NCI-H2107 treated with DMSO at 0.1 percent for 48 hours (cell line): ENCODE results near the gene RGPD5.
"Not testable (repeated sequence)": the region's sequence is repeated elsewhere in the genome, so short reads cannot be mapped to it uniquely, and the experiment has no call there.

Source experiments
- DNase-seq: peaks from one replicate; lab custom pipeline; 2025; ENCODE audit not compliant: unreplicated experiment; lab: John Stamatoyannopoulos, UW

The RGPD5 gene

DNA sequence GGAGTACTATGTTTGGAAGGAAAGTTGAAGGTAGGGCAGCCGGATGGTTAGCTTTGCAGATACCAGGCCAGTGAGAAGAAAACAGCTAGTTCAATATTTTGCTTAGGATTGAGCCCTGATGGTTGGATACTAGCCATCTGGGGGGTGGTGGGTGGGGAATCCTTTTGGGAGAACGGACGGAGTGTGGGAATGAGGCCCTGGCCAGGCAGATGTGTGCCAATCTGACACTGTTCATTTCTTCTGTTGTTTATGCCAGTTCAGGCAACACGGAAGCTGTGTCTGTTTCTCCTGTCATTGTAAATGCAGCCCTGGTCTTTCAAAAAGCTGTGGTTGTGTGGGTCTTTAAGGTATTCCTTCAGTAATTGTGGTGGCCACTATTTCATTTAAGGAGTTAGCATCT is 96.9 kb downstream of the RGPD5 start:
- not testable (repeated sequence) for DNase-seq

DNA sequence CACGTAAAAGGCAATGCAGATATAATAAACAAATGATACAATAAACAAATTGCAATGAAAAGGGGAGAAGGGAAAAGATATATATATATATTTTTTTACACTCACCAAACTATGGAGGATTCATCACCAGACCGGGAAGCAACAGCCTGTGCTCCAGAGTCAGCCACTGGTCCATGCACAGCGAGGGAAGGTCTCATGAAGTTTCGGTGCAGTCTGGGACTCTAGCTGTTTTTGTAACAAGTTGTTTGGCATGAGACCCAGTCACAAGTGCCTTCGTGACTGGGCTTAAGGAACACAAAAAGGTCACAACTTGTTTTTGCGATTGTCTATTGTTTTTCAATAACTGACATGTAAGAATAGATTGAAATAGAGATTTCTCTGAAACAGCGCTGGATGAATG is 99.6 kb downstream of the RGPD5 start:
- DNase-seq = not testable (repeated sequence)

DNA sequence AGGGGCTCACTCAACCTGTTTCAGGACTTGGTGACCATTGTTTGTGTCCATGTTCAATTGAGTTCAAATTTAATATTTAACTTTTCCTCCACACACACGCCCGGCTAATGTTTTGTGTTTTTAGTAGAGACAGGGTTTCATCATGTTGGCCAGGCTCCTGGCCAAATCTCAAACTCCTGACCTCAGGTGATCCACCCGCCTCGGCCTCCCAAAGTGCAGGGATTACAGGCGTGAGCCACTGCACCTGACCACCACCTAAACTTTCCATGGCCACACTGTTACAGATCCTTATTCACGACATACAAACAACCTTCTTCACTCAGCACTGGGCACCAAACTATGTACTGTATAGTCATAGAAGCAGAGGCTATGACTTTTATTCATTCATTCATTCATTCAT is 100.0 kb downstream of the RGPD5 start:
- DNase-seq = not testable (repeated sequence)

DNA sequence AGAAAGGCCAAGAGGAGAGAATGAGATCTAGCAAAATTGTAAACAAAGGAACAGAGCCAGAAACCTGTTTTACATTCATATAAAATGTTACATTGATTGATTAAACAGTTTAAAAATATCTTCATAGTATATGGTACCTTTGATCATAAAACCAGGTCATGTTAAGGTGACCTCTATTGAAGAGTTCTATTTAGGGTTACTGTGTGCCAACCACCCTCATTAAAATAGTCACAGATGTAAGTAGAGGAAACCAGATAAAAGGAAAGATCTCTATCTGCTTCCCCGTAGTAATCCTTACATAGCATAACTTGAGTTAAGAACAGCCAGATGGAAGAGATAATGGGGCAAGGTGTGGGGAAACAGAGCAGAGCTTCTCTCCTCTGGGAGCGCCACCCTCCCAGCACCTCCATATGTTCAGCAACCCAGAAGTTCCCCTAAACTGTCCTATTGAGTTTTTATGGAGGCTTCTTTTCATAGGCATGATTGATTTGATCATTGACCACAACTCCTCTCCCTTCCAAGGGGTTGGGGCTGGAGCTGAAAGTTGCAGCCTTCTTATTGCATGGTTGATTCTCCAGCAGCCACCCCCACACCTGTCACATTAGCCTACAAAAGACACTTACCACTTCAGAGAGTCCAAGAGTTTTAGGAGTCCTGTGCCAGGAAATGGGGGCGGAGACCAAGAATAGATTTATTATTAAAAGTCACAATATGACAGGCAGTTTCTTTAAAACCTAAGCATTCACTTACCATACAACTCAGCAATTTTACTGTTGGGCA is 101.2 kb downstream of the RGPD5 start:
- DNase-seq = not testable (repeated sequence)

DNA sequence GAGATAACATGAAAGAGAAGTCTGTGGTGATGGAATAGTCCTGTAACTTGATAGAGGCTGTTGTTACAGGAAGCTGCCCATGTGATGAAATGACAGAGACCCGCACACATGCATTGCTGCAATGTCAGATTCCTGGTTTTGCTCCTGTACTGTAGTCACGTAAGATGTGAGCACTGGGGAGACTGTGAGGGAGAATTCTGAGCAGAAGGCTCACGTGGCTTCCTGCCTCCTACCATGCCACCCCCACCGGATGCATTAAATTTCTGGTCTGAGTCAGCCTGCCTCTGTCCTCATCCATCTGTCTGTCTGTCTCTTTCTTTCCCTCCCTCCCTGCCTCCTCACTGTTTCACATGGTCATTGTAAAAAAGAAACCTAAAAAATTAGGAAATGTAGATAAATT is 102.1 kb downstream of the RGPD5 start:
- not testable (repeated sequence) for DNase-seq

DNA sequence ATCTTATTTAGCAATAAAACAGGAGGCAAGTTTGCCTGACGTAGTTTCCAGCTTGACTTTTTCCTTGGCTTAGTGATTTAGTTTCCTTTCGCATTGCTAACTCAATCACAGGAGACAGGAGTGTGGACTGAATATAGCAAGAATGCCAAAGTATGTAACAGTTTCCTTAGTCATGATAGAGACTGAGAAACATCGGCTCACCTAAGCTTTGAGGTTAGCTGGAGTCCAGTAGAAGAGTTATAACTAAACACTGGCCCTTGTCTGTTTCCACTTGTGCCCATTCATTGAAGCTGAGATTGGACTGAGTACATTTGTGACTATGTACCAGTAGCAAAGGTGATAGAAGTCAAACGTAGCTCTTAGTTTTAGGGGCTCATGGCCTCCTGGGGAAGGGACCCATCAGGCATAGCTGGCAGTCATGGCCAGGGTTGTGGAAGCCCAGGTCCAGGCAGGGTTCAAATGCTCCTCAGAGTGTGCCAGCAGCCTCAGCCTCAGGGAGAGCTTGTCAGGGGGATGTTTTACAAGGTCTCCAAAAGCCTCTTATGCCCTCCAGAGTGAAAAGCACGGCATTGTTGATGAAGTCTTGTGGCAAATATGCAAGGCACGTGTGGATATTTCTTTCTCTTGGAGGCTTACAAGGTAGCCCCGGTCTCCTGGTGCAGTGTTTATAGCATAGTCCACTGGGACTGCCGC is 103.8 kb downstream of the RGPD5 start:
- DNase-seq = not testable (repeated sequence)

DNA sequence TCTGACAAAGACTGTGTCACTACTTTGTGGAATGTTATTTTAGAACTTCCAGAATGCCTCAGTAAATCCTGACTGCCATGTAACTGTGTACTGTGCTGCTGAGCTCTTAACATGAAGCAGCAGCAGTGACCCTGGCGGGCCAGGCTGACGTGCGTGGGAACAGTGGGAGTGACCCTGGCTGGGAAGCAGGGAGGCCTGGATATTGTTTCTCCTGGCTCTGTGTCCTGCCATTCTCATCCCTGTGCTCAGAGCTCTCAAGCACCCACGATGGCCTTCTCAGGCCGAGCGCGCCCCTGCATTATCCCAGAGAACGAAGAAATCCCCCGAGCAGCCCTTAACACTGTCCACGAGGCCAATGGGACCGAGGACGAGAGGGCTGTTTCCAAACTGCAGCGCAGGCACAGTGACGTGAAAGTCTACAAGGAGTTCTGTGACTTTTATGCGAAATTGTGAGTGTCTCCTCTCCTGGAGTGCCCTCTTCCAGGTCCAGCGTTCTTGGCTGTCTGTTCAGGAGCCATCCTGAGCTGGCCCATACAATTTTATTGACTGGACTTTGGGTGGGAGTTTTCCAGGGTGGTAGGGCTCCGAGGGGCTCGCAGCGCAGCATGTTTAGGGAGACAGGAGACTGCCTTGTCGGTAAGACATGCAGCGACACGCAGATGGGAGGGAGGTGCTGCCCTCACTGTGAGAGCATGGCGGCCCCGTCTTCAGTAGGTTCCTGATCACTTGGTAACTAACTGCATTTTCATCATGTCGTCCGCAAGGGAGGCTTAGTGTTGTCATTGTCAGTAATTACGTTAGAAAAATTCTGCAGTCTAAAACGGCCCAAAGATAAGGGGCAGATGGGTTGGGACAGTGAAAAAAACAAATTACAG is 104.6 kb downstream of the RGPD5 start, which contains the start of gene LIMS3:
TSS of gene LIMS3 (plus strand) at position 227 of the 875 bp plus-strand sequence. CDS start at position 268, 41 bp downstream.
- DNase-seq = not testable (repeated sequence)

DNA sequence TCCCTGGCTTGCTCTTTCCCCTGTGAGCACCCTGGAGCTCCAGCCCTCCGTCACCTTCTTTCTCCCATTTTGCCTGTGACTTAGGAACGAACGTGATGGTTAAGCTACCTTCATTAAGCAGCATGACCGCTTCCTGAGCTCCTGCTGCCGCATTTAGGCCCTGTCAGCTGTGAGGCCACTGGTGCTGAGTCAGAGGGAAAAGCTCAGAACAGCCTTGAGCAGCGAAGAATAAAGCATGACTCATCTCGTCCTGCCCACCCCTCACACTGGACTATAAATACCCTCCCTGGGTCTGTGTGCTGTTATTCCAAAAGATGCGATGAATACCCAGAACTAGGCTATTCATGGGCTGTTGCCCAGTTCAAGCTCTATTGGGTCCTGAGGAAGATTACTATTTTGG is 111.7 kb downstream of the RGPD5 start:
- not testable (repeated sequence) for DNase-seq
